GM19035 (cell line): Measurements from ENCODE around the gene FSTL5.

Source experiments
- ATAC-seq: cut with Tn5 transposase; IDR thresholded peaks from one replicate; pipeline ENCODE4 v1.9.1; 2021; ENCODE audit not compliant: unreplicated experiment

Gene FSTL5

DNA sequence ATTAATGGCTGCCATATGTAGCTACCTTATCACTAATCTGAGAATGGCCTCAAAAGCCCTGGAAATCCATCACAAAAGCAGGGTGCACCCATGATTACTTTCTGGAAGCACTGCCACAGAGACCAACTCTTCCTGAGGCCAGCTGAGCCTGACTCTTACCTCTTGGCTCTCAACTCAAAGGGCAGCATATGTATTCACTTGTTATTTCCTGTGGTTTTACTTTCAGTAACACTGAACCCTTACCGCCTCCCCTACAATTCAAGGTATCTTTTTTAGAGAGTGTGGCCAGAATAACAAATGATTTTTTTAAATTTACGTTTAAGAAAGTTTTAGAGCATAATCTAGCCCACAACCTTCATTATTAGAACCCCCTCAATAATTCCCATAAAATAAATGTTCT lies 434.9 kb downstream of the FSTL5 start:
- no peak for ATAC-seq

DNA sequence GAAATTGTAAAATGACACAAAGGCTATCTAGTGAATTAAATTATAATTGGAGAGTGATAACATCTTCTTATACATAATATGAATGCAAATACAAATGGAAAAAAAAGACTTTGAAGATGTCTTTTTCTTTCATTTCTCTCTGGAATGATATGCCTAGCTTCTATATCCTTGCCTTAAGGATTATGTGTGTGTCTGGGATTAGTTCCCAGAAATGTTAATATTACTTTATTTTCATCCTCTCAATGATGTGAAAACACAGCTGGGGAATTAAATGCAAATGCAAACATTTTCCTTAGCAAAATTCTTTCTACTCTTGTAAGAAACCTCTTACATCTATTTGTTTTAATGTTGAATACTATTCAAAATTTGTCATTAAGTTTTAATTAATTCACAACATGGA lies 441.9 kb downstream of the FSTL5 start:
- ATAC-seq: no peak

DNA sequence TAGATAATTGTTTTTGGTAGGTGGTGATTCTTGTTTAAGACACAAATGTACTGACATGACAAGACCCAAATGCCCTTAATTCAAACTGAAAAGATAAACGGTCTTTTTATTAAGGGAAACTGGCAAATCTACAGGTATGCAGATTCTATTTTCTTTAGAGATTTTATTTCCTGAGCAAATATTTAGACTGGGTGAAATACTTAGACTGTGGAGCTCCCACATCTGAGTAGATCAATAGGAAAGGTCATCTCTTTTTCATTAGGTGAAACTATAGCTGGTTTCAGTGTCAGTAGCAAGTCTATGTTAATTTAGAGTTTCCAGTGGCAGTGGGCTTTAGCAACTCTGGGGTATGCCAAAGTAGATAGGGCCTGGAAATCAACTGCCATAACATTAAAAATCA lies 446.7 kb downstream of the FSTL5 start:
- ATAC-seq: no peak

DNA sequence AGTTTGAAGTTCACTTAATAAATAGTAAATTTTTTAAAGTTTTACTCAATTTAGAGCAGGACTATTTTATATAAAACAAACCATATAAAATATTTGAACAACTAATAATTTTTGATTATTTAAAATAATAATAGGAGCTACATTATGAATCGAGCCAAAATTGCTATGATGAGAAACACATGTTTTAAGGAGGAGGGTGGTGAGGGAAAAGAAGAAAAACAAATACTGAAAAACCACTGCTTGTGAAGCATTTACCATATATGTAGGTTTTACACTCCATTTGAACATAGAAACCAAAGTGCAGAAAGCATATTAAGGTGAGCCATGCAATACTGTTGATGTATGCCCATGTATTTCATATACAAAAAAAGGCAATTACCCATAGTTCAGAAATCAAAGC lies 448.9 kb downstream of the FSTL5 start:
- ATAC-seq: no peak

DNA sequence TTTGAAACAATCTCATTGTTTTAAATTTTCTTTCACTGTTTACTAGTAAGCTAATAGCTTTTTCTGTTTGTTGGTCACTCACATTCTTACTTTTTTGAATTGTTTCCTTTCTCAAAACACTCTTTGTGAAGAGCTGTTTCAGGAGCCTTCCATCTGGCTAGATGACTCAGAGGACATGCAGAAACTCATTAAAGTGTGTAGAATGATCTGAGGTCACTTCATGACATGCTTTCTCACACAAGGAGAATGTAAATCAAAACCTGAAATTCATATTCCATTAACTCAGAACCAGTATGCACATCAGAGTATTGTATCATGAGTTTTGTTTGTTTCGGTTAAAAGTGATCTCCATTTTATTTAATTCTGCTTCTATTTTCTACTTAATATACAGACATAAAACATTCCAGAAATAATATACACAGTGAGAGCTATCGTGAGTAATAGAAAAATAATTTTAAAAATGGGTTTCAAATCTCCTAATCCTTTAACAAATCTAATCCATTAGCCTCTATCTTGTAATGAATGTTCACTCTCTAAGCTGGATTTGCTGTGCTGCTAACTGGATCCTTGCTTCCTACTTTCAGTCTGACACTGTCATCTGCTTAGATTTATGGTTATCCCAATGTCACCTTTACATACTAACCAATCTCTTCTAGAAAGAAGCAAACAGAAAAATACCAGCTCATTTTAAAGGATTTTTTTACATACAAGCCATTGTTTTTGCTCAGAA lies 449.6 kb downstream of the FSTL5 start:
- no peak for ATAC-seq

DNA sequence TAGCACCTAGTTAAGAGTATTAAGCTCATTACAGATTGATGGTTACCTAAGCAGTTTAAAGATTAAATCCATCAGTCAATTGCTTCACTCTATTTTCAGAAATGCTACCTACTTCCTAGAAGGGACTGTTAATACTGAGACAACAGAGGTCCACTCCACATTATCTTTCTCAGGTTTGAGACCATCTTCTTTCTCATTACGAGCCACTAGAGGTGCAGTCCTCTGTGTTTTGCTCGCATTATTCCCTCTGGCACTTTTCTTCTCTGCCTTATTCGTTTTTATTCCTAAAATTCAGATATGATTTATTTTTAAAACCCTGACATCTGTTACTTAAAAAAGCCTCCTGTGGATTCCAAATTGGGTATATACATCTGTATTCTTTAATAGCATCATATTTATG lies 459.1 kb downstream of the FSTL5 start:
- no peak for ATAC-seq

DNA sequence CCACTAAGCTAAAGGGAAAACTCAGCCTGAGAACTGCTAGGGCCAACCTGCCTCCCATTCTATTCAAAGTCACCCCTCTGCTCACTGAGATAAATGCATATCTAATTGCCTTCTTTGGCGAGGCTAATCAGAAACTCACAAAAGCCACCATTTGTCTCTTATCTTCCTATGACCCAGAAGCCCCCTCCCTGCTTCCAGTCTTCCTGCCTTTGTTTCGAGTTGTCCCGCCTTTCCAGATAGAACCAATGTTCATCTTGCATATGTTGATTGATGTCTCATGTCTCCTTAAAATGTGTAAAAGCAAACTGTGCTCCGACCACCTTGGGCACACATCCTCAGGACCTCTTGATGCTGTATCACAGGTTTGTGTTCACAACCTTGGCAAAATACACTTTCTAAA lies 459.8 kb downstream of the FSTL5 start:
- no peak for ATAC-seq

DNA sequence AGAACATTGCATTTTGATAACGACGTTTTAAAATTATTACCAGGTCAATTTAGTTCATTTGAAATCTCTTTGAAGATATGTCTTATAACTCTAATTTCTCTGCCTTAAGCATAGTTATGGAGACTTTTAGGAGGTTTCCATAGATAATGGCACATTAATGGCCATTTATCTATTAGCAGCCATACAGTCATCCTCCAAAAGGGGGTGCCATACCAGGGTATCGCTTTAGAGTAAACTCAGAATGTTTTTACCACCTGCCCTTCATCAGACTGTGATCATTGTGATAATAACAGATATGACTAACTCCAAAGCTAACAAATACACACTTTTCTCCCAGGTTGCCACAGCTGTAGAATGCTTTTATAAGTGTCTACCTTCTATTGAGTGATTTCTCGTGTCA lies 461.5 kb downstream of the FSTL5 start:
- ATAC-seq: no peak

DNA sequence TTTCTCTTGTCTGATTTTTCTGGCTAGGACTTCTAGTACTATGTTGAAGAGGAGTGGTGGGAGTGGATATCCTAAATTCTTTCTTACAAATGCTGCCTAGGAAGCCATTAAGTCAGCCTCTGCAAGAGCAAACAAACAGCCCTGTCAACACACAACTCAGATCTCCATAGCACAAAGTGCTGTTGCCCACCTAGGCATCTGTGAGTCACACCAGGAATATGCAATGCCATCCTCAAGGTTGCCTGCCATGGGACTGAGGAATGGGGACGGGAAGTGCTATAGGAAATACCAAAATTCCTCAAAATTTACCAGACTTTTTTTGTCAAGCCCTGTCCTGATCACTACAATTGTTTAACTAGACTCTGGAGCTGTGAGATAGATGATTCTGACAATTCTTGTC lies 466.9 kb downstream of the FSTL5 start:
- ATAC-seq: no peak

DNA sequence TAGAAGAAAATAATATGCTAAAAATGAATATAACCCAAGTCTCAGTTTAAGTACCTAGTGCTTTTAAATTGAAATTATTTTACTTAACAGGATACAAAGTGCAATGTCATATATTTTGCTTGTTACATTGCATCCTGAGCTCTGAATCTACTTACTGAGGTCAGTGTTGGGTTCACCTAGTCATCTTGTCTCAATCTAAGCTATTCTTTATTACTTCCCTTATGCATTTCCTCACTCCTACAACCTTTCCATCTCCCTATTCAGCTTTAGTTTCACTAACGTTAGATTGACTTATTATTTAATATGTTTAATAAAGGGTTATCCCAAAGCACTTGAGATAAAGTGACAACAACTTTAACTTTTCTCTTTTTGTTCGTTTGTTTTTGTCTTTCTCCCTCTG lies 483.7 kb downstream of the FSTL5 start:
- ATAC-seq: no peak

DNA sequence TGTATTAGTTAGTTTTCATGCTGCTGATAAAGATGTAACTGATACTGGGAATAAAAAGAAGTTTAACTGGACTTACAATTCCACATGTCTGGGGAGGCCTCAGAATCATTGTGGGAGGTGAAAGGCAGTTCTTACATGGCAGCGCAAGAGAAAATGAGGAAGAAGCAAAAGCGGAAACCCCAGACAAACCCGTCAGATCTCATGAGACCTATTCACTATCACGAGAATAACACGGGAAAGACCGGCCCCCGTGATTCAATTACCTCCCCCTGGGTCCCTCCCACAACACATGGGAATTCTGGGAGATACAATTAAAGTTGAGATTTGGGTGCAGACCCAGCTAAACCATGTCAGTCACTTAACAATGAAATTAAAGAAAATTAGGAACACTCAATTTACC lies 499.1 kb downstream of the FSTL5 start:
- ATAC-seq: no peak

DNA sequence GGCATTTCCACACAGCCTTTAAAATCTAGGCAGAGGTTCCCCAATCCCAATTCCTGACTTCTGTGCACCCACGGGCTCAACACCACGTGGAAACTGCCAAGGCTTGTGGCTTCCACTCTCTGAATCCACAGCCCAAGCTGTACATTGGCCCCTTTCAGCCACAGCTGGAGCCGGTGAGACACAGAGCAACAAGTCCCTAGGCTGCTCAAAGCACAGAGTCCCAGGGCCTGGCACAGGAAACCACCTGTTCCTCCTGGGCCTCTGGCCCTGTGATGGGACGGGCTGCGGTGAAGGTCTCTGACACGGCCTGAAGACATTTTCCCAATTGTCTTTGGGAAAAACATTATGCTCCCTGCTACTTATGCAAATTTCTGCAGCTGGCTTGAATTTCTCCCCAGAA lies 500.0 kb downstream of the FSTL5 start:
- no peak for ATAC-seq

DNA sequence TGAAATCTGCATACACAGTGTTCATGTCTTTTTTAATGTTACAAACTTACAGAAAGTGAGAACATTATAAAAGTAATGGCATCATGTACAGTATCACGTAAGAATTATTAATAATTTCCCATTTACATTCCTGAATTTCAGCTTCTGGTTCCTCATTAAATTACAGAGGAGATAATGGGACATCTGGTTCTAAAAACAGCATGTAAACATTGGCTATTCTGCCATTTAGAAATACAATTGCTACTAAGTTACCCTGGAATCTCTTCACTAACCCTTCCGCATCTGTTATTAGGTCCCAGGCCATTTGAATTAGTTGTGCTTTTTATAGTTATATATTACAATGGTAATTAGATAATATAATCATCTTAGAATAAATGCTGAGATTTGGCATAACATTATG lies 505.1 kb downstream of the FSTL5 start:
- no peak for ATAC-seq

DNA sequence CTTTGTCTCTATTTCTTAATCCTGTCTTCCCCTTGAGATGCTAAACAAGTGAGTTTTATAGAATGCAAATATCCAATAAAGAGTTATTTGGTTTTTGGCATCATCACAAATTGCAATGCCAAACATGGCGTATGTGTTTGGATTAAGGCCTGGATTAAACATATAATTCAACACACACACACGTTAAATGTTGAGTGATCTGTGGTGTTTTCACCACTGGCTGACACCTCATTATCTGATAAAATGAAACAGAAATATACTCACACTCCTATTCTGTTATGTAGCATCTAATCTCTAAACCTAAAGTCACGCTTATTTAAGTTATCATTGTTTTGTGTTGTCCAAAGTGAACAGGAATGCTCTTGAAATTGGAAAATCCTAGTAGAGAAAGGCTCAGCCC lies 506.2 kb downstream of the FSTL5 start:
- ATAC-seq: no peak

DNA sequence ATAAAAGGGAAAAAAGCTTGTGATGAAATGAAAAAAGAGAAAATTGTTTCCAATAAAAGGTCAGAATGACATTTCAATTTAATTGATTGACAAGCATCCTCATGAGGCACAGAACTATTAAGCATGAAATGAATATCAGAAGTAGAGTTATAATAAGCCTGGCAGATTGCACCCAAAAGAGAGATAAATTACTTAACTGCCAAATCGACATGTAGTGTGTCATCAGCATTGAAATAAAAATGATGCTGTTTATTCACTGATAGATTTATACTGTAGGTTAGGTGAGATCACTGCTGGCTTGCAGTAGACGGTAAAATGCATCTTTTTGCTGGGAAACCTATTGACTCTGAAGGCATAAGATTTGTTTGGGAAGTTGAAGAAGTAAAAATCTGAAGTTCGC lies 507.2 kb downstream of the FSTL5 start:
- no peak for ATAC-seq

DNA sequence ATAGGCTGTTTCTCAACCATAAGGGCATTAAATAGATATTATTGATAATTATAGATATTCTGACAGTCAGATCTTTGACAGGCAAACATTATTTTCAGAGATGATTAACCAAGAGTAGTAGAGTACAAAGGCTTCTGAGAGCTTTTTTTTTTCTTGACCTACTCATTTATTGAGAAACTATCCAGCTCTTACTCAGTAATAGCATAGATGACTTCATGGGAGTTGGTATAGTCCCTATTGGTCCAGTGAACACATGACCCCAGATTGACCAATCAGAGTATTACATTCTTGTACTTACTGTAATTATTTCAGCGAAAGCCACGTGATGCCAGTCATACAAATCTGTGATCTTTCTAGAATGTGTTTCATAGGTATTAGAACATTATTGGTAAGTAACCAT lies 508.7 kb downstream of the FSTL5 start:
- no peak for ATAC-seq

DNA sequence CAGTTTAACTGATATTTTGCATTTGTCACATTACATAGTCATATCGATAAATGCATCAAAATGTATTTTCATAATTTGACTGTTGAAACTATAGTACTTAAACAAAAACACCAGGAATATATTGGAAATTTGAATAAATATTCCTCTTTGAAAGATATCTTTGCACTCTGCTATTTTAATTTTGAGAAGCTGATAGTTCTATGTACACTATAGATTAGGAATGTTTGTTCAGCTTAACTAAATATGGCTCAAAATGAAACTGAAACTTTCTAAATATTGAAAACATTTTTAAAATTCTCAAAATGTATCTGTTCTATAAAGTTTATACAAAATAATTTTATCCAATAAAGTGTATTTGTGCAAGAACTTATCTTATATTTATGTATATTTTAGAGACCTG lies 510.1 kb downstream of the FSTL5 start:
- no peak for ATAC-seq

DNA sequence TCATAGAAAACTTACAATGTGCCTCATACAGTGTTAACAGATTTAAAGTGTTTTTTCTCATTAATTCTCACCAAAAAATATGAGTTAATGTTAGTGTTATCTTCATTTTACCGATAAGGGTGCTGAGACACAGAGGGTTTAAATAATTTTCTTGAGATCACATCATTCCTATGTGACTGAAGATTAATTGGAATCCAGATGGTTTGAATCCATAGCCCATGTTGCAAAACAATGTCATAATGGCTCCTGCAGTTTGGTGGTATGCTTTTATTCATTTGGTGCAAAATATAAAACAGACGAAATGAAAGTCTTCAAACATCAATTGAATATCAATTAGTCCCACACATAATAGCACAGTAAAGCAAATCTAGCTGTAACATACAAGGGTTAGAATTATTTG lies 512.2 kb downstream of the FSTL5 start:
- ATAC-seq: no peak

DNA sequence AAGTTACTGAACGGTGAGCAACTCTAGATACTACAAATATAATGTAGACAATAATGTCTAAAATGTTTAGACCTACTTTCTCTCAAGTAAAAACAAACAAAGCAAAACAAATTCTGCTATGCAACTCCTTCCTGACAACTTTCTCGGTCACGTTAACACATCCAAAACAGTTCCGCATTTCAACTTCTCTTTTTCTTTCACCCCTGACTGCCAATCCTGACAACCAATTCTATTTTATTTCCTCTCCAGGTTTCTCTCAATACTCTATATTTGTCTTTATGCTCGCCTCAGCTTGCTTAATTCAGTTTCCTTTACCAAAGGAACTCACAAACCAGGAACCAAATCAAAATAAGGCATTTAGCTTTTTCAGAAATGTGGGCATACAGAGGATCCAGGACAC lies 513.0 kb downstream of the FSTL5 start:
- no peak for ATAC-seq

DNA sequence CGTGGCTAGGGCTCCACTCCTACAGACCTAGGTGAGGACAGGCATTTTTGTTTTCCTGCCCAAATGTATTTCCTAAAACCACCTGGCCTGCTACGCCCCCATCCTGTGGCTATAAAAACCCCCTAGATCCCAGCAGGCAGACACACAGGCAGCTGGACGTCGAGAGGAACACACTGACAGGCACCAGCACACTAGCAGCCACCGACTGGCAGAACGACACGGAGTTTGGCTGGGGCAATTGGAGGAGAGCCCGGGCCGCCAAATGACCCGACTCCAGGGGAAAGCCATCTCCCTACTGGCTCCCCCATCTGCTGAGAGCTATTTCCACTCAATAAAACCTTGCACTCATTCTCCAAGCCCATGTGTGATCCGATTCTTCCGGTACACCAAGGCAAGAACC lies 516.0 kb downstream of the FSTL5 start:
- ATAC-seq: no peak

DNA sequence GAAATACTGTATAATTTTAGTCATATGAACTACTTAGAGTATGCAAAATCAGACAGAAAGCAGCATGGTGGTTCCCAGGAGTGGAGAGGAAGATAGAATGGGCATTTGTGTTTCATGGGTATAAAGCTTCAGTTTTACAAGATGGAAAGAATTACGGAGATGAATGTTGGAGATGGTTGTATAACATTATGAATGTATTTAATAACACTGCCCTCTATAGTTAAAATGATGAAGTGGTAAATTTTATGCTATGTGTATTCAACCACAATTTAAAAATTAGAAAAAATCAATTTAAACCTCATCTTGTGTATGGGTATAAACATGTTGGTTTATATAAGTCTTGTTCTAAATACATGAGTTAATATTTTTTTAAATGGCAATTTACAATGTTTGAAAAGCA lies 521.1 kb downstream of the FSTL5 start:
- no peak for ATAC-seq

DNA sequence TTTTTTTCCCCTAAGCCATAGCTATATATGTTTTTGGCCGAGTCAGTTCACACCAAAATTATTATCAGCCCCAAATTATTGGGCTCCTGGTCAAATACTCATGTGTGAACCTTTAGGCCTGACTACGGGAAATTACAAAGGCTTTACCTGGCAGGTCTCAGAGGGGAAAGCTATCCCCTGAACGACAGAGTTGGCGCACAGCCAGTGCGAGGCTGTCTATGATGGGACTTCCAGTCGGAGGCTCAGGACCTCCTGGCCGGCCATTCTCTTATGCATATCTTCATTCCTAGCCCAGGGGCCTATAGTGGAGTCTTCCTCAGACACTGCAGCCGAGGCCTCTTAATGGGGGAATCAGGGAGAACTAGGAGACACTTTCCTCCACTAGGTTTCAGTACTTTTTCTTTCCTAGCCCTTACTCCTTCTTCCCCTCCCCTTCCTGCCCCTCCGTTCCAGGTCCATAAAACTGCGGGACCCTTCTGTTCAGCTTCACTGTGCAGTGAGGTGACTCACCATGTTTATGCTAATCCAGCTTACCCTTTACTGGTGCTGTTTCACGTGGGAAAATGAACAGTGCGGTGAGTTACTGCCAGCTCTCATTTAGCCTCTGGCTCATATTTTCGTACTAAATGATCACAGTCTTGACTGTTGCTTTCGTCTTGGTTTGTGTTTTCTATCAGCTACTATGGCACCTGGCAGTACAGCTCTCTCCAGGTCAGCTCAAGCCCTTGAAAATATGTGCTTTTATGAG lies 533.9 kb downstream of the FSTL5 start:
- ATAC-seq: no peak
